COLO668 (cell line): ENCODE results near the gene AKAP13.
A peak's percentile ranks its signal among the peaks of the same experiment; 100 is the strongest.
"Not testable (repeated sequence)": the region's sequence is repeated elsewhere in the genome, so short reads cannot be mapped to it uniquely, and the experiment has no call there.

Experiments used
- DNase-seq: peaks from one replicate; lab custom pipeline; 2025; ENCODE audit not compliant: unreplicated experiment; lab: John Stamatoyannopoulos, UW

AKAP13 gene

GRCh38 chr15:85408270-85408746 is 27.9 kb downstream of the AKAP13 start:
- no peak for DNase-seq

DNA sequence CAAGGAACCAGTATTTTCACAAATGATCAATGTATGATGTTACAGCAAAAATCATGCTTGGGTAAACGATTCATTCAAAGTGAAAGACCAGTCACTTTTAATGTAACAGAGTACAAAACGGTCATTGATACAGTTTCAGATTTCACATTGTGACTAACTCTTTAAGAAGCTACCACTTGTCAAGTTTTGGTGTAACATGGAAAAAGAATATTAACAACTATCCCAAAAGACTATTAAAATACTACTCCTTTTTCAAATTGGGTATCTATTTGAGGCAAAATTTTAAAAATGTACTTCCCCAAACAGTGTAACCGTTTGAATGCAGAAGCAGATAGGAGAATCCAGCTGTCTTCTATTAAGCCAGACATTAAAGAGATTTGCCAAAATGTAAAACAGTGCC is 31.7 kb downstream of the AKAP13 start:
- no peak for DNase-seq

DNA sequence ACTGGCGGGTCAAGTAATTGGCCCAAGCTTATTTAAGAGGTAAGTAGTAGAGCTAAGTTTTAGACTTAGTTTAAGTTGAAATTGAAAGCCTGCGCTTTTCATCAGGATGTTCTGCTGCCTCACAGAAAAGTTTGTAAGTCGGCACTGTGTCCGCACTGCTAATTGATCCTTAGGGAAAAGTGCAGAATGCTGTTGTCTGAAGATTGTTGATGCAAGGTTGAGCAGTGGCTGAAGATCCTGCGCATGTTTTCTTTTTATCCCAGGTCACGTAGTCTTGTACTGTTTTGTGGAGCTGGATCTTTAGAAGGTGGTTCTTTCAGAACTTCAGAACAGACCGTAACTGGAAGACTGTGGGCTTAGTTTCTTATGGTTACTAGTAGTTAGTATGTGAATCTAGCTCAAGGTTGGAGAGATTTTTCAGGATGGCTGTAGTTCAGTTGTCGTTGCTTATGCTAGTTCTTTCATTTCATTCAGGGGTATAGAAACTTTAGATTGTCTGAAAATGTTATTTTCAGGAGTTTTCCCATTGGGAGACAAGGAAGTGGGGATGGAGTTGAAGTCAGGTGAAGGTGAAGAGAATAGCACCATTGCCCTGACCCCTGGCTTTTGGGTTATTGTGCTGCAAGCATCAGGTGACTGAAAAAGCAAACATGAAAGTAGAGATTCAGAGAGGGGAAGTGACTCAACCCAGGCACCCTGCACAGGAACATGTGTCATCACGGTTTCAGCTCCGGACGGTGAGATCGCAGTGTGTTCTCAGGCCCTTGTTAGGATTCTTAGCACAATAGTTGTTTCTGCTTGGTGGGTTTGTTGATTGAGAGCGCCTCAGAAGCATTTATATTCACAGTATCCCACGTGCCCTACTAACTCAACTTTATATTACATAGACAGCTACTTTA is 32.8 kb downstream of the AKAP13 start:
- DNase-seq, result peak; percentile 73

DNA sequence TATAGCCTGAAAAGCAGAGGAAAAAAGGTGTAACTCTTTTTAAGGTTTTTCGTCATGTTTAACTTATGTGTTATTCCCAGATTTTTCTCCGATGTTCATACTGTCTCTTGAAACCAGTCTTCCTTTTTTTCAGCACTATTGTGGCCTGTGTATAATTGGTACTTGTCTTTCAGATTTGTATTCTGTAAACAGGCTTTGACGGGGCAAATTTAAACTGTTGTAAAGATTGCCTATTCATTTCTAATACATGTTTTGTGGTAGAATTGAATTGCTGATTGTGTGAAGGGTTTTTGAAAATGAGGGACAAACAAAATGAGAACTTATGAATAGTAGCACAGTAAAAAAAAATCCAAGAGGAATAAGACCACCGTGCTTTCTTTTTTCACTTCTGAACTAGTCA is 33.6 kb downstream of the AKAP13 start:
- DNase-seq, result no peak

GRCh38 chr15:85414495-85414894 is 34.1 kb downstream of the AKAP13 start:
- no peak for DNase-seq

GRCh38 chr15:85414991-85415390 is 34.6 kb downstream of the AKAP13 start:
- no peak for DNase-seq

GRCh38 chr15:85415783-85416182 is 35.4 kb downstream of the AKAP13 start:
- DNase-seq, result no peak

- DNase-seq, result no peak
These were observed 36.9 kb downstream of the AKAP13 start for GRCh38 chr15:85417276-85417675.

DNA sequence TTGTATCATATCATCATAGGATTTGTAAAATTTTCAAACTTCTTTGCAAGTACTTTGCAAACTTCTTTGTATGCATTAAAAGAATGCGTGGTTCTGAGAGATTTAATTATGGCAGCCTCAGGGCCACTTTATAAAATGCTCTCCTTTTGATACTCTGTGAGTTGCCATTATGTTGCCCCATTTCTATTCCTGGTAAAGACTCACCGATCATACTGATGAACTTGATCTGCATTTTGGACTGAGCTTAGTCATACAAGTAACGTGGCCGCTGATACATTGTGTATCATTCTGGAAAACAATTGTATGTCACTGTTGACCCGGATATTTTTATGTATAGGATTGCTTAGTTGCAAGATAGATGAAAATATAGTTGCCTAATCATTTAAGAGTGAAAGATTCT is 38.8 kb downstream of the AKAP13 start:
- DNase-seq, result no peak

- DNase-seq, result no peak
These were observed 40.9 kb downstream of the AKAP13 start for GRCh38 chr15:85421116-85421925.

GRCh38 chr15:85422607-85423006 is 42.2 kb downstream of the AKAP13 start:
- DNase-seq, result no peak

DNA sequence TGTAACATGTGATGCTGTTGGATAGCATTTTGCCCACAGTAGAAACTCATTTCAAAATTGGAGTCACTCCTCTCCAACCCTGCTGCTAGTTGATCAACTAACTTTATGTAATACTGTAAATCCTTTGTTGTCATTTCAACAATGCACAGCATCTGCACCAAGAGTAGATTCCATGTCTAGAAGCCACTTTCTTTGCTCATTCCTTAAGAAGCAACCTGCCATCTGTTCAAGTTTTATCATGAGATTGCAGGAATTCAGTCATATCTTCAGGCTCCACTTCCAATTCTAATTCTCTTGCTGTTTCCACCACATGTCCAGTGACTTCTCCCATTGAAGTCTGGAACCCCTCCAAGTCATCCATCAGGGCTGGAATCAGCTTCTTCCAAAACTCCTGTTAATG is 42.9 kb downstream of the AKAP13 start:
- DNase-seq, result no peak

DNA sequence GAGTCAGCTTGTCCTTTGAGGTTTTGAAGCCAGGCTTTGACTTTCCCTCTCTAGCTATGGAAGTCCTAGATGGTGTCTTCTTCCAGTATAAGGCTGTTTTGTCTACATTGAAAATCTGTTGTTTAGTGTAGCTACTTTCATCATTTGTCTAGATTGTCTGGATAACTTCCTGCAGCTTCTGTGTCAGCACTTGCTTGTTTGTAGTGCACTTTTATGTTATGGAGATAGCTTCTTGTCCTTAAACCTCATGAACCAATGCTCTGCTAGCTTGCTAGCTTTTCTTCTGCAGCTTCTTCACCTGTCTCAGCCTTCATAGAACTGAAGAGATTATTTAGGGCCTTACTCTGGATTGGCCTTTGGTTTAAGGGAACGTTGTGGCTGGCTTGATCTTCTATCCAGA is 43.8 kb downstream of the AKAP13 start:
- DNase-seq, result no peak

DNA sequence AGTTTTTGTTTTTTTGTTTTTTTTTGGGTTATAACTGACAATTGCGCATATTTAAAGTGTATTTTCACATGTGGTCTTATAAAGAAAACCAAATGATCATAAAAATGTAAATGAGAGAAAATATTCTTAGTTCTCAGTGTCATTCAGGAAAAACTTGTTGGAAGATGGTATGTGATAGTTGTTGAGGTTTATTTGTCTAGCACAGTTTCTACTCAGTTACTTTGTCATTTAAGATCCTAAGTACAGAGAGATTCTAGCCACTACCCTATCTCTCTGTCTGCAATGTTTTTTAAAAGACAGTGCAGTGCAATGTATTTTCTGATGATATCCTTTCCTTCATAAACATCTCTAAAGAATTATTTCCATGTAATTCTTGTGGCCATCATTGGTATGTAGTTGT is 46.1 kb downstream of the AKAP13 start:
- DNase-seq, result no peak

DNA sequence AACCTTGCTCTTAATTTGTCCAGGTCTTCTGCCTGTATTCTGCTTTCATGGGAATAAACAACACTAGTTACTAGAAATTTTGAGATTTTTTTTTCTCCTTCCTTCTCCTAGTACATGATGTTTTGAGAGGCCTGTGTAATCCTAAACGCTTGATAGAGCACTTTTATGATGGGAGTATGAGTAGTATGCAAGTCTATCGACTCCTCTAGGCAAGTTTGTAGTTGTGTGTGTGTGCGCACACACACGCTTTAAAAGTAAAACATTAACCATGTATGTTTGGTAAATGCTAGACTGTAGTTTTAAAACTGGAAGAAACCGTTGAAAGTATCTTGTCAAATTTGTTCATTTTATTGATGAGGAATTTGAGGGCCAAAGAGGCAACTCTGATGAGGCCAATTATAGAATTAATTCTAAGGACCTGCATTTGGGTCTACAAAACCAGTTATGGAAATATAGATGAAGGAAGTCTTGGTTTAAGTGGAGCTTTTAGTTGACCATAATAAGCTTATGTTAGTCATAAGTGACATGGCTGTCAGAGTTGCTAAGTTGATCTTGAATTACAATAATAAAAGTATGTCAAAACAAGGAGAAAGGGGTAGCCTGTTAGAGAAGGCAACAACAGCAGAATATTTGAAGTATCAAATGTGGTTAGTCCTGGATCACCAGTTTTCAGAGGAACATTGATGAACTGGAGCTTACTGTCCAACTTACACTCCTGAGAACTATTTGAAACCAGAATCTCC is 47.1 kb downstream of the AKAP13 start:
- DNase-seq, result no peak

- DNase-seq, result no peak
These were observed 49.1 kb downstream of the AKAP13 start for GRCh38 chr15:85429522-85429921.

- DNase-seq, result no peak
These were observed 50.2 kb downstream of the AKAP13 start for GRCh38 chr15:85430406-85431204.

- DNase-seq, result no peak
These were observed 59.6 kb downstream of the AKAP13 start for GRCh38 chr15:85439996-85440395.

DNA sequence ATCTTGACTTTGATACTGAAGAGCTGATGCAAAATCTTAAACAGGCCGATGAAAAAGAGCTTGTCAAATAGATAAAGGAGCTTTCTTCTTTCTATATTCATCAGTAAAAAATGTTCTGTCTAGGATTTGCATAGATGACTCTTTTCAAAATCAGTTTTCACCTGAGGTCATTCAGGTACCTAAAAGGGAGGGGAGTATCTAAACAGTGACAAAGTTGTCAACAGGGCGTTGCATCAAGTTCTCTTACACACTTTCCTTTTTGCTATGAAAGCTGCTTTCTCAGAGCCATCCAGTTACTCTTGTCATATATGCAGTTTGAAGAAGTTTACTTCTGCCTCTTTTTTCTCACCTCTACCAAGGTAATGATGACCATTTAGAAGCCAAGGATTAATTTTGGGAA is 60.0 kb downstream of the AKAP13 start:
- DNase-seq, result no peak

- not testable (repeated sequence) for DNase-seq
These were observed 61.5 kb downstream of the AKAP13 start for GRCh38 chr15:85441854-85442253.

DNA sequence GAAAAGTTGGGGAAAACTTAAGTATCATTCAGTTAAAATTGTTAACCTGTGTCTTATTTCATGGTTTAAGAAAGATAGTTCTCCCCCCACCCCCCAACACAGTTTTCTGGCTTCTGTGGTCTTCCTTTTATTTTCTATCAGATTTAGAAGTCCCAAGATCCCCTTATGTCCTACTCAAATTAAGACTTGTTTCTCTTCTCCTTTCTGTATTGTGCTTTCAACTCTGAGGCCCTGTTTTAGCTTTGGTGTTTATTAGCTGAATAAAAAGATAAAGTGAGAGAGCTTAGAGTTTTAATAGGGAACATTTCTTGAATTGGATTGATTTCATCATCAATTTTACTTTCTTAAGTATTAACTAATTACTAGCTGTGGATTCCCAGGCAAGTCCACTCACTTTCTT is 62.6 kb downstream of the AKAP13 start:
- no peak for DNase-seq
